ENCODE data around the gene TBC1D10B.

The TBC1D10B gene, protein sequence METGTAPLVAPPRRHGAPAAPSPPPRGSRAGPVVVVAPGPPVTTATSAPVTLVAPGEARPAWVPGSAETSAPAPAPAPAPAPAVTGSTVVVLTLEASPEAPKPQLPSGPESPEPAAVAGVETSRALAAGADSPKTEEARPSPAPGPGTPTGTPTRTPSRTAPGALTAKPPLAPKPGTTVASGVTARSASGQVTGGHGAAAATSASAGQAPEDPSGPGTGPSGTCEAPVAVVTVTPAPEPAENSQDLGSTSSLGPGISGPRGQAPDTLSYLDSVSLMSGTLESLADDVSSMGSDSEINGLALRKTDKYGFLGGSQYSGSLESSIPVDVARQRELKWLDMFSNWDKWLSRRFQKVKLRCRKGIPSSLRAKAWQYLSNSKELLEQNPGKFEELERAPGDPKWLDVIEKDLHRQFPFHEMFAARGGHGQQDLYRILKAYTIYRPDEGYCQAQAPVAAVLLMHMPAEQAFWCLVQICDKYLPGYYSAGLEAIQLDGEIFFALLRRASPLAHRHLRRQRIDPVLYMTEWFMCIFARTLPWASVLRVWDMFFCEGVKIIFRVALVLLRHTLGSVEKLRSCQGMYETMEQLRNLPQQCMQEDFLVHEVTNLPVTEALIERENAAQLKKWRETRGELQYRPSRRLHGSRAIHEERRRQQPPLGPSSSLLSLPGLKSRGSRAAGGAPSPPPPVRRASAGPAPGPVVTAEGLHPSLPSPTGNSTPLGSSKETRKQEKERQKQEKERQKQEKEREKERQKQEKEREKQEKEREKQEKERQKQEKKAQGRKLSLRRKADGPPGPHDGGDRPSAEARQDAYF

DNA sequence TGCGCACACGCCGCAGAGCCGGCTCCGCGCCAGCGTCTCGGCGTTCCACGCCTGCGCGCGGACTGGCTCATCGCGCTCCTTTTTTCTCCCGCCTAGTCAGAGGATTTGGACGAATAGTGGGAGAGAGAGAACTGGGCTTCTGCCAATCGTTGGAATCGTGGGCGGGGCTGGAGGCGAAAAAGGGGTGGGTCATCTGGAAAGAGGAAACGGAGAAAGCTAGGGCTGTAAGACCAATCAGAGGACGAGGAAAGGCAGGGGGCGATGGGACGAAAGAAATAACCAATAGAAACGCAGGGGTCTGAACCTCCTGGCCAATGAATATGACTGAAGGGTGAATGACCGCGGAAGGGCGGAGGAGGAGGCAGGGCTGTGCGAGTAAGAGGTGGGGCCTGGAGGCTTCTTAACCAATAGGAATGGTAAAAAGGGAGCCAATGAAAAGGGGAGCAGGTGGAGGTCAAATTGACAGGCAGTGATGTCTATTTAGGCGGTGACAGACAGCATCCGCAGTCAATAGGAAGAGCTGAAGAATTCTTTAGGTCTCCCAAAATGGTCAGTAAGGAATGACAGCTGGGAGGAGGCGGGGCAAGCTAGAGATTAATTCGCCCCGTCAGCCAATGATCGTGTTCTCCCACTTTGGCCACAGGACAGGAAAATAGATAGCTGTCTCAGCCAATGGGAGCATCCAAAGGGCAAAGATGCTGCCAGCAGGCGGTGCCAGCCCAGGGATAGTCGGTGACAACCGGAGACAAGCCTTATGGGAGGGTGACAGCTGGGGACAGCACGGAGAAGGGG, at the start of gene TBC1D10B:
Gene TBC1D10B, minus strand, starts transcription at position 39 of the 792 bp plus-strand sequence. CDS start 311 bp downstream, outside the sequence.
- peak; percentile 94 to 100 (median 99) for DNase-seq

DNA sequence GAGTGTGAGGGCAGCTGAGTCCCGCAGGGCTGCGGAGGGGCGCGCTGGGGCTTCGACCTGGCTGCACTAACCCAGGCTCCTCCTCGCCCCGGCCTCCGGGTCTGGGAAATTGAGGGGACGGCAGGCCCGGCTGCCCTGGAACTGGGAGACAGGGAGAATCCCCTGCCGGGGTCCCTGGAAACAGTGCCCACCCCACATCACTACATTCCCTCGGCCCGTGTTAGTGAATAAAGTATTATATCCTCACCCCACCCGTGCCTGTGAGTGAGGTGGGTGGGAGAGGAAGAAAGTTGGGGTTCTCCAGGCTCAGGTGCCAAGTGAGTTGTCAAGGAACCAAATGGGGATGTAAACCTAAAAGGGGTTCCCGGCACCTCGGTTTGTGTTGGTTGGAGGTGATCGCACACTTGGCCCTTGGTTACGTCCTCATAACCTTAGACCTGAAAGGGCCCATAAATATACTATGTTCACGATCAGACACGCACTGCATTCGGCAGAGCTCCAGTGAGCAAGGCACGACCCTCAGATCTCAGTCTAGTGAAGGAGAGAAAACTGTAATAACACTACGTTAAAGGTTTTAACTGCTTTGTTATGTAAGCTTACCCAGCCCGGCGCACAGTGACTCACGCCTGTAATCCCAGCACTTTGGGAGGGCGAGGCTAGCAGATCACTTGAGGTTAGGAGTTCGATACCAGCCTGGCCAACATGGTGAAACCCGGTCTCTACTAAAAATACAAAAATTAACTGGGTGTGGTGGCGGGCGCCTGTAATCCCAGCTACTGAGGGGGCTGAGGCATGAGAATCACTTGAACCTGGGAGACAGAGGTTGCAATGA, 48.3 kb upstream of the TBC1D10B start:
- DNase-seq = peak in 1 of 6 experiments; percentile 22

DNA sequence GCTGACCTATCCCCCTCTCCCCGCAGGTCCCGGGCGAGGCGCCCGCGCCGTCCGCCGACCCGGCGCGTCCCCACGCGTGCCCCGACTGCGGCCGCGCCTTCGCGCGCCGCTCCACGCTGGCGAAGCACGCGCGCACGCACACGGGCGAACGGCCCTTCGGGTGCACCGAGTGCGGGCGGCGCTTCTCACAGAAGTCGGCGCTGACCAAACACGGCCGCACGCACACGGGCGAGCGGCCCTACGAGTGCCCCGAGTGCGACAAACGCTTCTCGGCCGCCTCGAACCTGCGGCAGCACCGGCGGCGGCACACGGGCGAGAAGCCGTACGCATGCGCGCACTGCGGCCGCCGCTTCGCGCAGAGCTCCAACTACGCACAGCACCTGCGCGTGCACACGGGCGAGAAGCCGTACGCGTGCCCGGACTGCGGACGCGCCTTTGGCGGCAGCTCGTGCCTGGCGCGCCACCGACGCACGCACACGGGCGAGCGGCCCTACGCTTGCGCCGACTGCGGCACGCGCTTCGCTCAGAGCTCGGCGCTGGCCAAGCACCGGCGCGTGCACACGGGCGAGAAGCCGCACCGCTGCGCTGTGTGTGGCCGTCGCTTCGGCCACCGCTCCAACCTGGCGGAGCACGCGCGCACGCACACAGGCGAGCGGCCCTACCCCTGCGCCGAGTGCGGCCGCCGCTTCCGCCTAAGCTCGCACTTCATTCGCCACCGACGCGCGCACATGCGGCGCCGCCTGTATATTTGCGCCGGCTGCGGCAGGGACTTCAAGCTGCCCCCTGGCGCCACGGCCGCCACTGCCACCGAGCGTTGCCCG, 47.4 kb upstream of the TBC1D10B start:
- DNase-seq = peak; percentile 79 to 91 (median 84)

DNA sequence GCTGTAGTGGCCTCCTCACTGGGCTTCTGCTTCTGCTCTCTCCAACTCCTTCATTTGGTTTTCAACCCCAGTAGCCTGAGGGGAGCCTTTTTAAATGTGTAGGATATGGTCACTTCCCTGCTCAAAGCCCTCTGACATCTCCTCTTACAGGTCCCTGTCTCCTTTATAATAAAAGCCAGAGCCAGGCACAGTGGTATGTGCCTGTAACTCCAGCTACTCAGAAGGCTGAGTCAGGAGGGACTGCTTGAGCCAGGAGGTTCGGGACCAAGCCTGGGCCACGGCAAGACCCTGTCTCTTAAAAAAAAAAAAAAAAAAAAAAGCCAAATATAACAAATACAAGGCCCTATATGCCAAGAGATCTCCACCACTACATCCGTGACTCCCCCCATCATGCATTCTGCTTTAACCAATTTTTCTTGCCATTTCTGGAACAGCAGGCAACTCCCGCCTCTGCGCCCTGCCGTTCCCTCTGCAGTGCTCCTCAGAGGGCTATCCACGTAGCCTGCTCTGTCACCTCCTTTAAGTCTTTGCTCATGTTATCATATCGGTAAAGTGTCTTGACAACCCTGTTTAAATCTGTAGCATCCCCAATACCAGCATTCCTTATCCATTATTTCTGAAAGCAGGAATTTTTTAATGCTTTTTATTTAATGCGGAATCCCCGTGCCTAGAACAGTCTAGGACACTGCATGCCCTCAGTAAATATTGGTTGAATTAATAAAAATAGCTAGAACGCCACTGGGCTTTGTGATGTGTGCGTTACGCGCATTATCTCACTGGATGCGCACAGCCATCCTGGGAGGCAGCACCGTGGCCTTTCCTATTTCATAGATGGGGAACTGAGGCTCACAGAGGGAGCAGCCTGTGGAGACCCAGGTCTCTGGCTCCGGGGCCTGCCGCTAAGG, 46.6 kb upstream of the TBC1D10B start:
- no peak for DNase-seq

DNA sequence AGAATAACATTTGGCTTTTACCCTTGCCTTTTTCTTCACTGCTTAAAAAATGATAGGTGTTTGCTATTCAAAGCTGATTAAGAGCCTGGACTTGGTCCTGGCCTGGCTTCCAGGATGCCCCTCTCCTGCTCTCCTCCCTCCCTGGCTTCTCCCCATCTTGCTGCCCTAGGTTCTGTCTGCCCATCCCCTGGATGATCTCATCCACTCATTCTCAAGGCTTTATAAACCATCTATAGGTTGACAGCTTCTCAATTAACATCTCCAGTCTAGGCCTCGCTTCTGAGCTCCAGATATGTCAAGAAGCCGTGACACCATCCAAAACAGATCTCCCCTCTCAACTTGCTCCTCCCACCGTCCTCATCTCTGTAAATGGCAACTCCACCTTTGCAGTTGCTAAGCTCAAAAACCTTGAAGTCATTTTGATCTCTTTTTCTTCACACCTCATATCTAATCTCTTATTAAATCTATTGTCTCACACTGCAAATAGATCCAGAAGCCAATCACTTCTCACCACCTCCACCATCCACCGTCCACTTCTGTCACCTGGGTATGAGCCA, 45.8 kb upstream of the TBC1D10B start:
- no peak for DNase-seq

DNA sequence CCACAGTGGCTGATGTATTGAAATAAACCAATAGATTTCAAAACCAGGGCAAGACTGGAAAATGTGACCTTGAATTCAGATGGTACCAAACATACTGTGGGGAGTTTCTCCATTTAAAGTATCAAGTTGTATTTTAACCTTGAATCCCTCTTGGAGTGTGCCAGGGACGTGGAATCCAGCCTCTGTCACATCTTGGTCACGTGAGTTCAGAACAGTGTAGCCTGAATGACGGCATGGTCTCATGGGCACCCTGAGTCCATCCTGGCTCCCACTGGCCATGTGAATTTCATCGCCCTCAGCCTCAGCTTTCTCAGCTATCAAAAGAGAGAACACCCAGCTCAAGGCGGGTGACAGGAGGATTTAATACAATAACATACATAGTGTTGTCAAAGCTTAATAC, 43.9 kb upstream of the TBC1D10B start:
- DNase-seq = no peak

DNA sequence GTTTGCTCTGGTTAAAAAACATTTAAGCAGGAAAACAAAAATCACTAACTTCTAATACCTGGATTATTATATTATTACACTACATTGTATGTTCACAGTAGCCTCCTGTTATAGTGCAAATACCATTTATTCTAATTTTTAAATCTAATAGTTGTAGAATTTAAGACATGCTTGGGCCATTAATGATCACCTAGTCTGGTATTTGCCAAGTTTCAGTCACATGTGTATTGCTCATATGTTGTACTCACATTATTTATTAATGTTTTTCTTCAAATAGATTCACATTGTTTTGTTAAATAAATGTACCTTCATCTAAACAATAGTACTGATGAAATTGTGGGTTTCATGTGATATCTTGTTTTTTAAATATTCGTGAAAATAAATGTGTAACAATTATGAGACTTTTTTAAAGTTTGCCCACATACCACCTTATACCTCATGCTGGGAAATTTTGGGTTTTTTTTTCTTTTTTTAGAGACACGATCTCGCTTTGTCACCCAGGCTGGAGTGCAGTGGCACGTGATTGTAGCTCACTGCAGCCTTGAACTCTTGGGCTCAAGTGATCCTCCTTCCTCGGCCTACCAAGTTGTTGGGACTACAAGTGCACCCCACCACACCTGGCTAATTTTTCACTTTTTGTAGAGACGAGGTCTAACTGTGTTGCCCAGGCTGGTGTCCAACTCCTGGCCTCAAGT, 43.0 kb upstream of the TBC1D10B start:
- DNase-seq = no peak

DNA sequence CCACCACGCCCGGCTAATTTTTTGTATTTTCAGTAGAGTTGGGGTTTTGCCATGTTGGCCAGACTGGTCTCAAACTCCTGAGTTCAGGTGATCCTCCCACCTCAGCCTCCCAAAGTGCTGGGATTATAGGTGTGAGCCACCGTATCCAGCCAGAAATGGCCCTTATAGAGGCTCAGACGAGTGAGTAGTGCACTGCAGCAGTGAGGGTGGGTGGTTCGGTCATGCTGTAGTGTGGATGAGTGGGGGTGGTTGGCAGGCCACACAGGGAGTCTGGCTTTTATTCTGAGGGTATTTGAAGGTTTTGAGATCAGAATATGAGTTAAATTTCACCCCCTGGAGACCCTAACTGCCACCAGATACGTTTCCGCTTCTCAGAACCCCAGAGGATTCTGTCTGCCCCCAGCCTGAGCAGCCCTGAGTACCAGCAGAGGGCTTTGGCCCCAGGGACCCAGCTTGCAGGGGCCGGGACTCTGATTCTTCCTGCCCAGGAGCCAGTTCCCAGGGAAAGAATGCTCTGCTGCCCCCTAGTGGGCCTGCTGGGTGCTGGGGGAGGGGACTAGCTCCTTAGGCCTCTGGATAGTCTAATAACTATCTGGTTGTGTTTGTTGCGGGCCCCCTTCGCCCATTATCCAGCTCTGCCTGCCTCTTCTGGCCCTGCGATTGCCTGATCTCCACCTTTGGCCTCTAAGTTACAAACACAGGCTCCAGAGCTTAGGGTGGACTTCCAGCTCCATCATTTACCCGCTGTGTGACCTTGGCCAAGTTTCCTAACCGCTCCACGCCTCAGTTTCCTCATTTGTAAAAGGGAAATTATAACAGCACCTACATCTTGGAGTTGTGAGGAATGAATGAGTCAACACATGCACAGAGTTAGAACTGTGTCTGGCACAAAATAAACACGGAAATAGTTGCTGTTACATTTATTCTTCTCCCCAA, 39.1 kb upstream of the TBC1D10B start:
- DNase-seq = peak; percentile 77 to 94 (median 88)

DNA sequence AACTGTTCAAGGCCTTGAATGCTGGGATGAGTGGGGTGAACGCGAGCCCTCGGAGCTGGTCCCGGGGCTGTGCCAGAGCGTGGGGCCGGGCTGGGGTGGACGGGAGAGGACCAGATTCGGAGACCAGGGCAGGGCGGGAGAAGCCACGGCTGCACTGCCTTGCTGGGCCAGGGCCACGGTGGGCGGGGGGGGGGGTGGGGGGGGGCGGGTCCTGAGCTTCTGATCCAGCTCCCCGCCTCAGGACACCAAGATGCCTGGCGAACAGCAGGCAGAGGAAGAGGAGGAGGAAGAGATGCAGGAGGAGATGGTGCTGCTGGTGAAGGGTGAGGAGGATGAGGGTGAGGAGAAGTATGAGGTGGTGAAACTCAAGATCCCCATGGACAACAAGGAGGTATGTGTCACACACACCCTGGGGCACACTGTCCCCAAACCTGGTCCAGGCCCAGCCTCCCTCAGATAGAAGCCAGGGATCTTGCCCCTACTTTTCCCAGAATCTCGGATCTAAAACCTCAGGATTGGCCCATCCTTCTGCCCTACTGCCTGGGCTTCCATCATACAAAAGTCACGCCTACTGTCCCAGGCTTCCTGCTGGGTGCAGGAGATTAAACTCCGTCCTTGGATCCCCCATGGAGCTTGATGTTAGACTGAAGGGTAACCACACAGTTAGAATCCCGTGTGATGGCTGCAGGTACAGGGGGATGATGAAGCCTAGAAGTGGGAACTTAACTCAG, 37.7 kb upstream of the TBC1D10B start:
- DNase-seq = peak in 1 of 6 experiments; percentile 26

DNA sequence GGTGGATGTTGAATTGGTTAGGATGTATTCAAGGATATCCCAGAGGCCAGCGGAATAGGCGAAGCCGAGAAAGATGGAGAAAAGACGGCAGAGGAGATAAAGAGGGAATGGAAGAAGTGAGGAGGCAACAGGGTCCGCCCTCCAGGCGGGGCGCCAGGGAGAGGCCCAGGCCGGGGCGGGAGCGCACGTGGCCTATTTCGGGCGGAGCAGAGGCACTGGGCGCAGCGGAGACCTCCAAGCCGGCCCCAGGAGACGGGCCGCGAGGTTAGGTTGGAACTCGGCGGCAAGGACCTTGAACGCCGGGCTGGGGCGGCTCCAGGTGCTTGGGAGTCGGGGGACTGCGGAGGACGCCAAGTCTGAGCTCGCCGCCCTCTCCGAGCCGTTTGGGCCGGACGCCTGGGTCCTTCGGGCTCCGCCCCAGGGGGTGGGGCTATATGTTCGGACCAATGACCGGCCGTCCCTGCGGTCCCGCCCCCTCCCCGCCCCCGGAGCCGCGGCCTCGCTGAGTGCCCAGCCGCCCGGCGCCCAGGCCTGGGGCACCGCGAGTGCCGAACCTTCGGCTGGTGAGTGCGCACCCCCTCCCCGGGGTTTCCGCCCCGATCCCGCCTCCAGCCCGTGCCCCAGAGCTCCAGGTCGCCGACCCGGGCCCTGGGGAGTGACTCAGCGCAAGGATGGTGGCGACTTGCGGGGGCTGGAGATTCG, 37.0 kb upstream of the TBC1D10B start, which contains the start of gene ZNF771:
Gene ZNF771, plus strand, starts transcription at position 505 of the 702 bp plus-strand sequence. CDS start 448 bp downstream, outside the sequence.
- peak; percentile 43 to 86 (median 74) for DNase-seq

DNA sequence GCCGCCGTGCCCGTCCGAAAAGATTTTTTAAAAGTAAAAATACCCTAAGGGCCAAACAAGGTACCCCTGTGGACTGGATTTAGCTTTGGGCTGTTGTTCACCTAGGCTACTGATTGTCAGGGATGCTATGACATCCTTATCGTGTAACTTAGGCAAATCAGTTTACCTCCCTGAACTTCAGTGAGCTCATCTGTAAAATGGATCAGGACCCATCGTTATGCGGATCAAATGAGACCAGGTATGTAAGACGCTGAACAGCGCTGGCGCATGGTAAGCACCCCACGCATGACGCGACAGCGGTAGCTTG, 36.5 kb upstream of the TBC1D10B start:
- DNase-seq = no peak

DNA sequence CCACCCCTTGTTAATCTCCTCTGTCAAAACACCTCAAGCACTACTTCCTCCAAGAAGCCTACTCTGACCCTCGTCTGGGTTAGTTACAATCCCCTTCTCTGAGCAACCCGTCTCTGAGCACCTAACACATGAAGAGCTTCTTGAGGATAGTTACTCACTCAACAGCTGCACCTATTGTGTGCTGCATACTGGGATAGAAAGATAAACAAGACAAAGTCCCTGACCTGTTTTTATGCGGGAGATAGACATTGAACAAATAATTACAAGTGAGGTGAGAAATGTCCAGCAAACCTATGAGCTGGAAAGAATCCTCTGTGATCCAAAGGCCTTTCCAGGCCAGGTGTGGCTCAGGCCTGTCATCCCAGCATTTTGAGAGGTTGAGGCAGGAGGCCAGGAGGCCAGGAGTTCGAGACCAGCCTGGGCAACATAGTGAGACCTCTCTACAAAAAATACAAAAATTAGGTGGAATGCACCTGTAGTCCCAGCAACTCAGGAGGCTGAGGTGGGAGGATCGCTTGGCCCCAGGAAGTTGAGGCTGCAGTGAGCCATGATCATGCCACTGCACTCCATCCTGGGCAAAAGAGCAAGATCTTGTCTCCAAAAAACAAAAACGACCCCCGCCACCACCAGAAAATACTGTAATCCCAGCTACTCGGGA, 31.6 kb upstream of the TBC1D10B start:
- DNase-seq = no peak

DNA sequence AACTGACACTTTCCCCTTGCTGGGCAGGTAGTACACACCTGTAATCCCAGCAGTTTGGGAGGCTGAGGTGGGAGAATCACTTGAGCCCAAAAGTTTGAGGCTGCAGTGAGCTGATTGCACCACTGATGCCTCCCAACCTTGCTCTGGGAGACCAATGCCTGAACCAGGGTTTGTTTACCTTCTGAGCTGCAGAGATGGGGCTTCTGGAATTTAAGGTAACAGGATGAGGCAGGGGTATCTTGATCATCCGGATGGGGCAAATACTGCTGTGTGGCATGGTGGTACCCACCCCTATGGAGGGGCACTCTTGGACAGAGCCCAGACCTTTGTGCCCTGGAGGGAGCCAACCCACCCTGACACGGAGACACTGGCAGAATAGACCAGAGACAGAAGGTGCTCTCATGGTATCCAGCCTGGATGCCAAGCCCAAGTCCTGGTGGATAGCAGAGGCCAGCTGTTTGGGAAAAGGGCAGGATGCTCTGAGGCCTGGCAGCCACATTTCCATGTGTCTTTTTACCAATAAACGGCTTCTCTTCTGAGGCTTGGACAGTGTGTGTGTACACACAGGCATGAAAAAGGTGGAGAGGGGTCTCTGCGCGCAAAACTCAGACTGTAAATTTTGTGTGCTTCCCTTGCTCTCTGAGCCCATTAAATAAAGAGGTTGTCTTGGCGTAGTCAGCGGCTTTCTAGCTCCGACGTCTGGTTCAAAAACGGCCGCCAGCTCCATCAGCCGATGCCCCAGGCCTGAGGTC, 29.3 kb upstream of the TBC1D10B start:
- DNase-seq = no peak

DNA sequence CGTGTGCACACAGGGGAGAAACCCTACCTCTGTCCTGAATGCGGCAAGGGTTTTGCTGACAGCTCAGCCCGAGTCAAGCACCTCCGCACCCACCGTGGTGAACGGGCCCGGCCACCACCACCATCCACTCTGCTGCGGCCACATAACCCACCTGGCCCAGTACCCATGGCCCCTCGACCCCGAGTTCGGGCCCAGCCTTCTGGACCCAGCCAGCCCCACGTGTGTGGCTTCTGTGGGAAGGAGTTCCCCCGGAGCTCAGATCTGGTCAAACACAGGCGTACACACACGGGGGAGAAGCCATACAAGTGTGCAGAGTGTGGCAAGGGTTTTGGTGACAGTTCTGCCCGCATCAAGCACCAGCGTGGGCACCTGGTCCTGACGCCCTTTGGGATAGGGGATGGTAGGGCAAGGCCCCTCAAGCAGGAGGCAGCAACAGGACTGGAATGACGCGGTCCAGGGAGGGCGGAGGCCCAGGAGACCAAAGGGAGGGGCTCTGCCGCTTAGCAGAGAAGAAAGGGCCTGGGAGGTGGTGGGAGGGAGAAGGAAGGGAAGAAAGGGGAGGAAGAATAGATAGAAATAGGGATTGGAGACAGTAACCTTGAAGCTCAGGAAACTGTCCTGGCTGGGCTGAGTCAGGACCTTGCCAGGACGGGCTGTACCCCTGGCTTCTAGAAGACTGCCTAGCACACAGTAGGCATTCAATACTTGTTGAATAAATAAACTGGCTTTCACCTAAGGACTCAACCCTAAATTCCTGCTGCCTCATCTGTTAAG, 28.6 kb upstream of the TBC1D10B start:
- no peak for DNase-seq
